Right lobe of liver (tissue), 6 donors: ENCODE results near the gene KIAA0319L. TPM values are rescaled to one million over a fixed set of nuclear protein-coding genes. Genes with fewer than 3 reads are reported as not detected.

Experiments
- ATAC-seq, 4 donors: fragments of 200-7000 bp; cut with Tn5 transposase; one replicate each; pipeline ENCODE4 v1.9.1; 2020; ENCODE audit warnings: mild to moderate bottlenecking in 4 of 4, moderate library complexity in 4 of 4
- DNase-seq, 3 donors: peaks; one replicate each; pipeline ENCODE4 v3.0.0-alpha.2; 2020
- H3K27ac ChIP-seq, 3 donors: fragments of 200-600 bp; one replicate each; pipeline ENCODE4 v1.8.0; 2022
- H3K27me3 ChIP-seq, 2 donors: fragments of 200-600 bp; one replicate each; pipeline ENCODE4 v1.8.0; 2022
- H3K36me3 ChIP-seq, 4 donors: fragments of 200-600 bp; sonication (generic) in 1 of 4; one replicate each; pipeline versions ENCODE4 v1.5.1 to v1.8.0; 2017 to 2022; ENCODE audit warnings: control low read depth in 1 of 4
- H3K4me1 ChIP-seq, 4 donors: fragments of 200-600 bp; sonication (generic) in 1 of 4; one replicate each; pipeline versions ENCODE4 v1.5.1 to v1.8.0; 2017 to 2022; ENCODE audit warnings: control low read depth in 1 of 4
- H3K4me3 ChIP-seq, 3 donors: fragments of 200-600 bp; one replicate each; pipeline ENCODE4 v1.8.0; 2022
- H3K9me3 ChIP-seq, 4 donors: fragments of 200-600 bp; sonication (generic) in 1 of 4; one replicate each; pipeline versions ENCODE4 v1.5.1 to v1.8.0; 2017 to 2022; ENCODE audit warnings: control low read depth in 1 of 4
- POLR2A ChIP-seq: fragments of 450-650 bp; IDR thresholded peaks from one replicate; pipeline ENCODE4 v1.6.1; 2017; ENCODE audit warnings: antibody characterized with exemption, mild to moderate bottlenecking
- WGBS: methylation state at CpG from one replicate; pipeline ENCODE4 v1.1.6; 2018; ENCODE audit warnings: low coverage, low lambda C conversion rate; ENCODE audit not compliant: insufficient coverage; ENCODE audit errors: missing lambda C conversion rate; 5-methylcytosine and 5-hydroxymethylcytosine counted together
- intact Hi-C, 2 donors: fragments of 100-400 bp; cut with DNase I; formaldehyde crosslinking; loops; one replicate each; pipeline versions ENCODE4 v1.11.2 to v1.14.1; 2022
- total RNA-seq, 6 experiments: library from RNA; depleted of rRNA in 2 of 6; stranded (reverse); fragments of >200 nt in 2 of 6; fragmentation: NEBNext Ultra II Directional in 3 of 6; extraction: Animal tissue kit (Norgen Biotek cat#: 25700) in 3 of 6; gene quantifications; one replicate each; pipeline versions ENCODE4 v1.1.0 to v1.2.4, GENCODE V29; 2016 to 2023
- TF ChIP-seq, protein P1 (sequence below), 4 donors: fragments of 200-600 bp in 3 of 4; fragments of 450-650 bp in 1 of 4; IDR thresholded peaks; one replicate each; pipeline versions ENCODE4 v1.5.1 to v1.8.0; 2016 to 2022; ENCODE audit warnings: antibody characterized with exemption in 4 of 4, mild to moderate bottlenecking in 2 of 4
- donor health status: DM: no; HTN: yes; CAD: no.
- donor health status: DM: no; HTN: no; CAD: no.
- donor health status: DM: no; HTN: no; CAD: no.
- donor health status: DM: no; HTN: yes; CAD: no.
- donor health status: DM: no; HTN: yes; CAD: no.

KIAA0319L gene
- total RNA-seq, 6 experiments from 2014 or later, result 35.3 to 84.9 (median 54.3) TPM

- 63% methylated on average over 1 of the region's 1 CpG for WGBS
- no peaks in the 10 kb centered on the region for H3K9me3 ChIP-seq
- H3K4me3 ChIP-seq, result no peak overlapping the region
- H3K36me3 ChIP-seq, result no peaks in the 10 kb centered on the region
- DNase-seq (no peak), ATAC-seq (no peak)
- no peak overlapping the region for H3K27ac ChIP-seq
- intact Hi-C loops, result loop anchor here (5.0 to 10.0 kb wide), 4 partner anchors 118 to 365 kb away; no protein-coding TSS in a partner anchor
- peaks cover 0 to 16% of the 10 kb centered on the region in 2 donors for H3K27me3 ChIP-seq
- peaks cover 0 to 8% (median 0%) of the 10 kb centered on the region in 4 donors for H3K4me1 ChIP-seq
- no peak for TF ChIP-seq POLR2A
- TF ChIP-seq, protein P1, sequence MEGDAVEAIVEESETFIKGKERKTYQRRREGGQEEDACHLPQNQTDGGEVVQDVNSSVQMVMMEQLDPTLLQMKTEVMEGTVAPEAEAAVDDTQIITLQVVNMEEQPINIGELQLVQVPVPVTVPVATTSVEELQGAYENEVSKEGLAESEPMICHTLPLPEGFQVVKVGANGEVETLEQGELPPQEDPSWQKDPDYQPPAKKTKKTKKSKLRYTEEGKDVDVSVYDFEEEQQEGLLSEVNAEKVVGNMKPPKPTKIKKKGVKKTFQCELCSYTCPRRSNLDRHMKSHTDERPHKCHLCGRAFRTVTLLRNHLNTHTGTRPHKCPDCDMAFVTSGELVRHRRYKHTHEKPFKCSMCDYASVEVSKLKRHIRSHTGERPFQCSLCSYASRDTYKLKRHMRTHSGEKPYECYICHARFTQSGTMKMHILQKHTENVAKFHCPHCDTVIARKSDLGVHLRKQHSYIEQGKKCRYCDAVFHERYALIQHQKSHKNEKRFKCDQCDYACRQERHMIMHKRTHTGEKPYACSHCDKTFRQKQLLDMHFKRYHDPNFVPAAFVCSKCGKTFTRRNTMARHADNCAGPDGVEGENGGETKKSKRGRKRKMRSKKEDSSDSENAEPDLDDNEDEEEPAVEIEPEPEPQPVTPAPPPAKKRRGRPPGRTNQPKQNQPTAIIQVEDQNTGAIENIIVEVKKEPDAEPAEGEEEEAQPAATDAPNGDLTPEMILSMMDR (IDR thresholded peaks at IDR 0.05), result no peak
Measured at GRCh38 chr1:35569936-35570335, 12.7 kb upstream of the KIAA0319L start.

GRCh38 chr1:35568975-35569395, 11.8 kb upstream of the KIAA0319L start:
- no peak overlapping the region for H3K4me3 ChIP-seq
- DNase-seq (peak in 2 of 3 donors; percentile 57 to 70), ATAC-seq (peak; percentile 85 to 92 (median 89))
- no peaks in the 10 kb centered on the region for H3K9me3 ChIP-seq
- peaks cover 0 to 8% (median 0%) of the 10 kb centered on the region in 4 donors for H3K4me1 ChIP-seq
- 17% methylated on average over 4 of the region's 4 CpGs for WGBS
- peaks cover 0 to 16% of the 10 kb centered on the region in 2 donors for H3K27me3 ChIP-seq
- intact Hi-C loops, result loop anchor here (5.0 to 10.0 kb wide), 4 partner anchors 117 to 364 kb away; no protein-coding TSS in a partner anchor
- no peaks in the 10 kb centered on the region for H3K36me3 ChIP-seq
- no peak for TF ChIP-seq POLR2A
- TF ChIP-seq, protein P1 (IDR thresholded peaks at IDR 0.05), result peak; percentile 76 to 93 (median 90)
- no peak overlapping the region for H3K27ac ChIP-seq

GRCh38 chr1:35567947-35568558, 10.8 kb upstream of the KIAA0319L start:
- Histone ChIP-seq H3K4me1 (peaks cover 0 to 2% (median 0%) of the 10 kb centered on the region in 4 donors), H3K4me3 (no peak overlapping the region), H3K9me3 (no peaks in the 10 kb centered on the region), H3K36me3 (no peaks in the 10 kb centered on the region), H3K27me3 (peaks cover 0 to 12% of the 10 kb centered on the region in 2 donors), H3K27ac (no peak overlapping the region)
- ATAC-seq, result no peak
- WGBS, result 64% methylated on average over 6 of the region's 9 CpGs
- TF ChIP-seq POLR2A, result no peak
- TF ChIP-seq, protein P1 (IDR thresholded peaks at IDR 0.05), result no peak
- no peak for DNase-seq
- intact Hi-C loops, result loop anchor here (5.0 to 10.0 kb wide), 4 partner anchors 116 to 363 kb away; no protein-coding TSS in a partner anchor

GRCh38 chr1:35565742-35566133, 8.5 kb upstream of the KIAA0319L start:
- Histone ChIP-seq H3K9me3 (no peaks in the 10 kb centered on the region), H3K36me3 (peaks cover 0 to 3% (median 0%) of the 10 kb centered on the region in 4 donors), H3K27me3 (no peaks in the 10 kb centered on the region), H3K27ac (no peak overlapping the region), H3K4me1 (peaks cover 0 to 5% (median under 1%) of the 10 kb centered on the region in 4 donors), H3K4me3 (no peak overlapping the region)
- 87% methylated on average over 6 of the region's 11 CpGs for WGBS
- ATAC-seq (no peak), DNase-seq (peak in 1 of 3 donors; percentile 43)
- TF ChIP-seq, protein P1 (IDR thresholded peaks at IDR 0.05), result no peak
- TF ChIP-seq POLR2A, result no peak
- intact Hi-C loops, result loop anchor here (5.0 to 10.0 kb wide), 4 partner anchors 113 to 361 kb away; no protein-coding TSS in a partner anchor
